ENCODE measurements around the gene YJU2.
"Not testable (repeated sequence)": the region's sequence is repeated elsewhere in the genome, so short reads cannot be mapped to it uniquely, and the experiment has no call there.

Gene YJU2

GRCh38 chr19:4229179-4229931, 17.5 kb upstream of the YJU2 start, which contains the start of gene EBI3:
Gene EBI3, plus strand, starts transcription at chr19:4229523. Its CDS starts 28 bp downstream, at chr19:4229551.
- peak; percentile 61 for DNase-seq

DNA sequence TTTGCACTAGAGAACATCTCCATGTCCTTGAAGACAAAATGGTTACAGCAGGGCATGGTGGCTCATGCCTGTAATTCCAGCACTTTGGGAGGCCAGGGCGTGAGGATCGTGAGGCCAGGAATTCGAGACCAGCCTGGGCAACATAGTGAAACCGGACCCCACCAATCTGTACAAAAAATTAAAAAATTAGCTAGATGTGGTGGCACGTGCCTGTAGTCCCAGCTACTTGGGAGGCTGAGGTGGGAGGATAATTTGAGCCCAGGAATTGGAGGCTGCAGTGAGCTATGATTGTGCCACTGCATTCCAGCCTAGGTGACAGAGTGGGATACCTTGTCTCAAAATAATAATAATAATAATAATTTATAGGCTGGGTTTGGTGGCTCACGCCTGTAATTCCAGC, 16.6 kb upstream of the YJU2 start:
- not testable (repeated sequence) for DNase-seq

- not testable (repeated sequence) for DNase-seq
These were observed 15.4 kb upstream of the YJU2 start for GRCh38 chr19:4231521-4231920.

DNA sequence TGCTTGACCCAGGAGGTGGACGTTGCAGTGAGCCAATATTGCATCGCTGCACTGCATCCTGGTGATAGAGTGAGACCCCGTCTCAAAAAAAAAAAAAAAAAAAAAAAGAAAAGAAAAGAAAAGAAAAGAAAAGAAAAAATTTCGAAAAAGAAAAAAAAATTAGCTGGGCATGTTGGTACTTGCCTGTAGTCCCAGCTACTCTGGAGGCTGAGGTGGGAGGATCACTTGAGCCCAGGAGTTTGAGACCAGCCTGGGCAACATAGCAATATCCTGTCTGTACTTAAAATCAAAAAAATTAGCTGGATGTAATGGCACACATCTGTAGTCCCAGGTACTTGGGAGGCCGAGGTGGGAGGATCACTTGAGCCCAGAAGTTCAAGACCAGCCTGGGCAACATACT, 14.7 kb upstream of the YJU2 start:
- not testable (repeated sequence) for DNase-seq

GRCh38 chr19:4232614-4233281, 14.1 kb upstream of the YJU2 start:
- DNase-seq, result no peak

GRCh38 chr19:4233282-4233853, 13.5 kb upstream of the YJU2 start:
- peak; percentile 74 for DNase-seq

DNA sequence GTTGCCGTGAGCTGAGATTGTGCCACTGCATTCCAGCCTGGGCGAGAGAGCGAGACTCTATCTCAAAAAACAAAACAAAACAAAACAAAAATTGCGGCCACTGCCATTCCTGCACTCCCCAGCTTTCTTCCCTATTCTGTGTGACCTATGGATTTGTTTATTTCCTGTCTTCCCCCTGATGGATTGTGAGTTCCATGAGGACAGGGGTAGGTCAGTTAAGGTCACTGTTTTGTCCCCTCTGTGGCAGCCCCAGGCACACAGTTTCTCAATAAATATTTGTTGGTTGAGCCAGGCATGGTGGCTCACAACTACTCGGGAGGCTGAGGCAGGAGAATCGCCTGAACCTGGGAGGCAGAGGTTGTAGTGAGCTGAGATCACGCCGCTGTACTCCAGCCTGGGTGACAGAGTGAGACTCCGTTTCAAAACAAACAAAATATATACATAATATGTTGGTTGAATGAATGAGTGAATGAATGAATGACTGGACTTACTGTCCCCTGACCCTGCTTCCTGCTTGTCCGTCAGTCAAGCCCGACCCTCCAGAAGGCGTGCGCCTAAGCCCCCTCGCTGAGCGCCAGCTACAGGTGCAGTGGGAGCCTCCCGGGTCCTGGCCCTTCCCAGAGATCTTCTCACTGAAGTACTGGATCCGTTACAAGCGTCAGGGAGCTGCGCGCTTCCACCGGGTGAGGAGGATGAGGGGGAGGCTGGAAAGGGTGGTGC, 12.6 kb upstream of the YJU2 start:
- DNase-seq, result no peak

DNA sequence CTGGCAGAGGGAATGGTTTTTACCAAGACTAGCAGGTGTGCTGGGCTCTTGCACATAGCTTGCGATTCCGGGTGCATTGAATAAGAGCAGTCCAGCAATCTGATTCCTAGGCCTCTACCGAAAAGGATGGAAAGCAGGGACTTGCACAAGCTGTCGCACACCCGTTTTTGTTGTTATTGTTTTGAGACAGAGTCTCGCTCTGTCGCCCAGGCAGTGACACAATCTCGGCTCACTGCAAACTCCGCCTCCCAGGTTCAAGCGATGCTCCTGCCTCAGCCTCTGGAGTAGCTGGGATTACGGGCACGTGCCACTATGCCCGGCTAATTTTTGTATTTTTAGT, 12.0 kb upstream of the YJU2 start:
- DNase-seq, result no peak

- DNase-seq, result not testable (repeated sequence)
These were observed 9.4 kb upstream of the YJU2 start for GRCh38 chr19:4237510-4237909.

- no peak for DNase-seq
These were observed 8.0 kb upstream of the YJU2 start for GRCh38 chr19:4238831-4239230.

DNA sequence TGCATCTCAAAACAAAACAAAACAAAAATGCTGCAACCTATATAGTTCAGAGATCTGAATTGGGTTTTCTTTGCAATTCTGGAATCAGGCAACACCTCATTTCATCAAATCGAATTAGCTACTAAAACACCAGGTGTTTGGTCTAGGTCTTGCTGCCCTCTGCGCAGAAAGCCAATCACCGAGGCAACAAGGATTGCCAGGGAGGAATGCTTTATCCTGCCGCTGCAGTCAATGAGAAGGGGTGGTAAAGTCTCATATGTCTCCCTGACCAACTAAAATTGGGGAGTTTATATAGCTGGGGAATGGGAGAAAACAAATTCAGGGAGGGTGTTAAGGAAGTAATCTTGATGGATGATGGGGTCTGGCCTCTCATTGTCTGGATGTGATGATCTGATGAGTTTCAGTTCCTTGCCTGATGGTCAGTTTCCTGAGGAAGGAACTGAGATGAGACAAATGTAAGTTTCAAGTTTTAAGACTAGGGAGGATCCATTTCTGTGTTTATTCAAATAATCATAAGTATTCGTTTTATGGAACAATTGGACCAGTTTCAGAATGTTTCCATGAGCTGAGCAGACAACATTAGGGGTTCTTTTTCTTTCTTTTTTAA, 5.0 kb upstream of the YJU2 start:
- no peak for DNase-seq

DNA sequence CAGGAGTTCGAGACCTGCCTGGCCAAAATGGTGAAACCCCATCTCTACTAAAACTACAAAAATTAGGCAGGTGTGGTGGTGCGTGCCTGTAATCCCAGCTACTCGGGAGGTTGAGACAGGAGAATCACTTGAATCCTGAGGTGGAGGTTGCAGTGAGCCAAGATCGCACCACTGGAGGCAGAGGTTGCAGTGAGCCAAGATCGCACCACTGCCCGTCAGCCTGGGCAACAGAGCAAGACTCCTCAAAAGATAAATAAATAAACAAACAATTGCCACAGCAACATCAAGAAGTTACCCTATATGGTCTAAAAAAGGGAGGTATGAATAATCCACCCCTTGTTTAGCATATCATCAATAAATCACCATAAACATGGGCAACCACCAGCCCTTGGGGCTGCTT, 942 bp upstream of the YJU2 start:
- DNase-seq, result not testable (repeated sequence)

GRCh38 chr19:4256563-4256962, 9.7 kb downstream of the YJU2 start:
- DNase-seq, result no peak

DNA sequence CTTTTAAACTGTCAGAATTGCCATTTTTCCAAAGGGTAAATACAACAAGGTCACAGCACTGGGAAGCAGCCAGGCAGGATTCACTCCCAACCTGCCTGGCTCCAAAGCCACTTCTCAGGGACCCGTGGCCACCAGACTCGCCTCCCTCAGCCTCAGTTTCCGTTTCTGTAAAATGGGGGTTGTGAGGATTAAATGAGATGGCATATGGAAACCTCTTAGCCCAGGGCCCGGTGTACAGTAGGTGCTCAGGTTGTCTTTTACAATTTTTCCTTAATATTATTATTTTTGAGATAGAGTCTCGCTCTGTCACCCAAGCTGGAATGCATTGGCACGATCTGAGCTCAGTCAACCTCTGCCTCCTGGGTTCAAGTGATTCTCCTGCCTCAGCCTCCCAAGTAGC, 10.1 kb downstream of the YJU2 start:
- DNase-seq, result no peak

- no peak for DNase-seq
These were observed 11.3 kb downstream of the YJU2 start for GRCh38 chr19:4258181-4258580.

DNA sequence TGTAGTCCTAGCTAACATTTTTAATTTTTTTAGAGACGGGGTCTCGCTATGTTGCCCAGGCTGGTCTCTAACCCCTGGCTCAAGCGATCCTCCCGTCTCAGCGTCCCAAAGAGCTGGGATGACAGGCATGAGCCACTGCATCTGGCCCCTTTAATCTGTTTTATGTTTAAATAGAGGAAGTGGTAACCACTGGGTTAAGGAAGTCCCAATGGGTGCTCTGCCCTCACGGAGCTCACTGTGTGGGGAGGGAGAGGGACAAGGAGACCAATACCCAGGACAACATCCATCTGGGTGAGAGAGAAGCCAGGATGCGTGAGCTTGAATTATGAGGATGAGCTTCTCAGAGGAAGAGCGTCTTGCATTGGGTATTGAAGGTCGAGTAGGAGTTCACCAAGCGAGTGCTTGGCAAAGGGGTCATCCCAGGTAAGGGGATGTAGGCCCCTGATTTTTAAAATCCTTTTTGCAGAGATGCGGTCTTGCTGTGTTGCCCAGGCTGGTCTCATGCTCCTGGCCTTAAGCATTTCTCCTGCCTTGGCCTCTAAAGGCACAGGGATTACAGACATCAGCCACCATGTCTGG, 13.8 kb downstream of the YJU2 start:
- DNase-seq, result no peak

DNA sequence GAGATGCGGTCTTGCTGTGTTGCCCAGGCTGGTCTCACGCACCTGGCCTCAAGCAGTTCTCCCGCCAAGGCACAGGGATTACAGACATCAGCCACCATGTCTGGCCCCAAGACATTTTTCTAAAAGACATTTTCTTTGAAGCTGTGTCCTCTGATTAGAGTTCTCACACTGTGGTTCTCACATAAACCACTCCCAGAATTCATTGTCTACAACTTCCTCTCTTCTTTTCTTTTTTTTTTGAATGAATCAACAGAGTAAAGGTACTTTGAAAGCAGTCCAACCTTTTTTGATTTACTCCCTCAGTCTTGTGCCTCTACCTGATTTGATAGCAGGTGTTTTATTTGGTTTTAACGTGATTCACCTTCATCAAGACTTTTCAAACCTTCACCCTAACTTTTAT, 17.9 kb downstream of the YJU2 start:
- DNase-seq, result no peak

- DNase-seq, result no peak
These were observed 19.5 kb downstream of the YJU2 start for GRCh38 chr19:4266253-4267000.

DNA sequence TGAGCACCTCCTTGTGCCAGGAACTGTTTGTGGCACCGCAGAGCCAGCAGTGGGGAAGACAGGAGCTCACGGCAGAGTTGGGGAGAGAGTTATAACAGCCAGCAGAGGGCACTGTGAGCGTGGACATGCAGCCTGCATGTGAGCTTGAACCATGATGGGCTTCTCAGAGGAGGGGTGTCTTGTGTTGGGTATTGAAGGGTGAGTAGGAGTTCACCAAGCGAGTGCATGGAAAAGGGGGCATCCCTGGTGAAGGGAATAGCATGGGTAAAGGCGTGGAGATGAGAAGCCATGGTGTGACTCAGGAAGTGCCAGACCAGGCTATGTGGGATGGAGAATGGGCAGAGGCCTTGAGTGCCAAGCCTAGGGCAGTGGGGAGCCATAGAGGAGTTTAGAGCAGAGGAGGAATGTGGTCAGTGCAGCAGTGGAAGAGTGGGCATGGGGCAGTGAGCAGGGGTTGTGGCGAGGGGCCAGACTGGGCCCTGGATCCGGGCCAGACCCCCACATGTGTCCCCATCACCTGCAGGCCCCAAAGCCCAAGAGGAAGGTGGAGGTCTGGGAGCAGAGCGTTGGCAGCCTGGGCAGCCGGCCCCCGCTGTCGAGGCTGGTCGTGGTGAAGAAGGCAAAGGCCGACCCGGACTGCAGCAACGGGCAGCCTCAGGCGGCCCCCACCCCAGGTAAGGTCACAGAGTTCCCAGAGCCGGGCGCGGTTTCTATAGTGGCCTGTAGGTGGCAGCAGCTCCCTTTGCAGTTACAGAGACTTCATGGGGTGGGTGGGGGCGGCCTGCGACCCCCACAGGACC, 20.4 kb downstream of the YJU2 start:
- peak; percentile 67 for DNase-seq

DNA sequence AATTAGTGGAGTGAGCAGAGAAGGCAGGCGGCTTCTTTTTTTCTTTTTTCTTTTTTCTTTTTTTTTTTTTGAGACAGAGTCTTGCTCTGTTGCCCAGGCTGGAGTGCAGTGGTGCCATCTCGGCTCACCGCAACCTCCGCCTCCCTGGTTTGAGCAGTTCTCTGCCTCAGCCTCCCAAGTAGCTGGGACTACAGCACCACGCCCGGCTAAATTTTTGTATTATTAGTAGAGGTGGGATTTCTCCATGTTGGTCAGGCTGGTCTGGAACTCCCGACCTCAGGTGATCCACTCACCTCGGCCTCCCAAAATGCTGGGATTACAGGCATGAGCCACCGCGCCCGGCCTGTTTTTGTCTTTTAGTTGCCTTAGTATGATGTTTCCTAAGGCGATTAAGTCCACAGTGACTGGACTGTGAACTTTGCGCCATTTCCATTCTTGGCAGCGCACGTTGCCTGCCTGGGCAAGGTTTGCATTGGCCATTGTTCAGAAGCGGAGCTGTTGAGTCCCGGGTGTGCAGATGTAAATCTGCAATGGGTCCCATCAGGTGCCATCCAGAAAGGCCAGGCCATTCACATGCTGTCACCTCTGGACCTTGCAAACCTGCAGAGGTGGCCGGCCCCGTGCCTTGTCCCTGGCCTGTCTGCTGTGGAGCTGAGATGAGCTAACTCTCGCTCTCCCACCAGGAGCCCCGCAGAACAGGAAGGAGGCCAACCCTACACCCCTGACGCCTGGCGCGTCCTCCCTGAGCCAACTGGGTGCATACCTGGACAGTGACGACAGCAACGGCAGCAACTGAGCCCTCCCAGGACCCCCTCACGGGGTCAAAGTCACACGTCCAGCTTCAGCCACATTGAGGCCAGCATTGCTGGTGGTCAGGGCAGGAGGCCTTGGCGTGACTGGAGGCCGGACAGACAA, 21.3 kb downstream of the YJU2 start:
- no peak for DNase-seq

All from stimulated activated CD4-positive, alpha-beta T cell treated with anti-CD3 and anti-CD28 coated beads, Interleukin-4, amount 100 ng/mL, for 24 hours (primary cell).